HG03439 (cell line): ENCODE results near the gene KRT78.
"Not testable (repeated sequence)": the region's sequence is repeated elsewhere in the genome, so short reads cannot be mapped to it uniquely, and the experiment has no call there.

Experiments
- ATAC-seq: cut with Tn5 transposase; IDR thresholded peaks from one replicate; pipeline ENCODE4 v1.9.1; 2021; ENCODE audit warnings: mild to moderate bottlenecking, moderate library complexity; ENCODE audit not compliant: unreplicated experiment

The KRT78 gene, protein sequence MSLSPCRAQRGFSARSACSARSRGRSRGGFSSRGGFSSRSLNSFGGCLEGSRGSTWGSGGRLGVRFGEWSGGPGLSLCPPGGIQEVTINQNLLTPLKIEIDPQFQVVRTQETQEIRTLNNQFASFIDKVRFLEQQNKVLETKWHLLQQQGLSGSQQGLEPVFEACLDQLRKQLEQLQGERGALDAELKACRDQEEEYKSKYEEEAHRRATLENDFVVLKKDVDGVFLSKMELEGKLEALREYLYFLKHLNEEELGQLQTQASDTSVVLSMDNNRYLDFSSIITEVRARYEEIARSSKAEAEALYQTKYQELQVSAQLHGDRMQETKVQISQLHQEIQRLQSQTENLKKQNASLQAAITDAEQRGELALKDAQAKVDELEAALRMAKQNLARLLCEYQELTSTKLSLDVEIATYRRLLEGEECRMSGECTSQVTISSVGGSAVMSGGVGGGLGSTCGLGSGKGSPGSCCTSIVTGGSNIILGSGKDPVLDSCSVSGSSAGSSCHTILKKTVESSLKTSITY

DNA sequence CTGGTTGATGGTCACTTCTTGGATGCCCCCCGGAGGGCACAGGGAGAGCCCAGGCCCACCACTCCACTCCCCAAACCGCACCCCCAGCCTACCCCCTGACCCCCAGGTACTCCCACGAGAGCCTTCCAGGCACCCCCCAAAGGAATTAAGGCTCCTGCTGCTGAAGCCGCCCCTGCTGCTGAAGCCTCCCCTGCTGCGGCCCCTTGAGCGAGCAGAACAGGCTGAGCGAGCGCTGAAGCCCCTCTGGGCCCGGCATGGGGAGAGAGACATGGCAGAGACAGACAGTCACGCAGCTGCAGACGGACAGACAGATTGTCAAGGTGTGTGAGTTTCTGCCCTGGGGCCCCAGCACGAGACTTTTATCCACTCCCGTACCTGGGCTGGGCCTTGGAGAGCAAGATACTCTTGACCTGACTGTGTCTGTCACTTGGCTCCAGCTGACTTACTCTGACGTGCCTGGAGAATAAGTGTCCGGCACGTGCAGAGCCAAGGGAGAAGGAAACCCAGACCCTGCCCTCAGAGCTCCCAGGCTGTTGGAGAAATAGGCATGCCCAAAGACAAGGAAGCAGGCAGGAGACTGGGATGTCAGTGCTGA lies at the start of gene KRT78:
KRT78 (minus strand) TSS at position 334 of the 595 bp plus-strand sequence; CDS start at position 270, 64 bp downstream.
- no peak for ATAC-seq

DNA sequence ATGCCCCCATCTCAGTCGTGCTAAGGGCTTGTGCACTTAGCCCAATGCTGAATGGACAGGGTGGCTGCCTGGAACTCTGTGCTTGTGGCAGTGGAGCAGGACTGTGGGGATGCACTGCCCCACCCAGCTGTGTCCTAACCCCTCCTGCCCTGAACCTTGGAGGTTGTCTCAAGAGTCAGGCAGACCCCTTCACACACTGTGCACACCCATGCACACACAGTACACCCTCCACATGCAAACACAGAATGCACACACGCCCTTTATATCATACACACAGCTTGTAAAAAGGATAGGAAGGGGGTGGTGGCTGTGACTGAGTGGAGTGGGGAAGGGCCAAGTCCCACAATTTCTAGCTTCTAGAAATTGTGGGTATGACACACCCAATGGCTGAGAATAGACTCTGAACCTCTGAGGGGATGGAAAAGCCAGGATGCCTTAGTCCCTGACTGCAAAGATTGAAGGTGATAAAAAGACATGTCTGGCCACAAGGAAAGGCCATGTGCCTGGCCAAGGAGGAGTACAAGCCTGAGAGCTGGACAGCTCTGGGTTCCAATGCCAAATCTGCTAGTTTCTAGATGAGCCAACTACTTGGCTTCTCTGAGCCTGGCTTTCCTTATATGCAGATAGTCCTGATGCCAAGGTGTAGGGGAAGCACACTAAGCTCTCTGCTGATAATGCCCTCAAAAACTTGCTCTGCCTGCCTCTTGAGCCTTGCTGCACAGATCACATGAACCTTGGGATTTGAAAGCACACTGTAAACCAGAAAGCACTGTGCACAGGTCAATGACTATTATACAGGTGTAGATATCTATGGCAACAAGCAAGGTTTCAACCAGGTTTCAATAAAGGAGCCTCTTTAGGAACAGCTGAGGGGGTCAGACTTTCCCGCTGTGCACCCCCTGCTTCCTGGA lies 47.7 kb upstream of the KRT78 start:
- ATAC-seq = no peak

DNA sequence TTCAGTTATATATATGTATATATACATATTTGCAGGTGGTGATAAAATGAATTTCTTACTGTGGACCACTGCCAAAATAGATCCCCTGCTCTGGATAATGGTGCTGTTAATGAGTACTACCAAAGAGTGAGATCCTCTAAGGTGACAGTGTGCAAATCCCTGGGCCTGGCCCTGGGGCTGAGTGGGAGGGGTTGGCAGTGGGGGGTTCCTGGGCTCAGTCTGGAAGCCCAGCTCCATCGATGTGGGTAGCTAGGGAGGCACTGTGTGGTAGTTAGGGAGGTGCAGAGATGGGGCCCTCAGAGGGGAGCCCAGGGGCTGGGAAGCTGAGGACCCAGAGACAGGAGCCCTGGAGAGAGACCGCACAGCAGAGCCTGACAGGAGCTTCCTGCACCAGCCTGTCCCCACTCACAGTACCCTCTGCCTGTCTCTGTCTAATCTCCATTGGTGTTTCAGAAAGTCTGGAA lies 47.0 kb upstream of the KRT78 start:
- ATAC-seq = no peak

DNA sequence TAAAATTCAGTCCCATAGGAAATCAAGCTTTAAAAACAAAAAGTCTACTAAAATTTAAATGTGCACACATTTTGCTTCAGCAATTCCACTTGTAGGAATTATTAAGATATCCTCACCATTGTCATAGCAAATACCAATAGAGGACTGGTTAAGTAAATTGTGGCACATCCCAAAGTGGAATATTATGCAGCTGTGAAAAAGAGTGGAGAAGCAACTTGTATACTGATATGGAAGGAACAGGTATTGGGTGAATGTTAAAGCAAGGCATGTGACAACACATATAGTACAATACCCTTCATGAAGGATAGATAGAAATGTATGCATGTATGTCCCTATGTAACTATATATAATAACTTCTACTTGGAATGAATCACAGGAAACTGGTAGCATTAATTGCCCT lies 44.2 kb upstream of the KRT78 start:
- no peak for ATAC-seq

DNA sequence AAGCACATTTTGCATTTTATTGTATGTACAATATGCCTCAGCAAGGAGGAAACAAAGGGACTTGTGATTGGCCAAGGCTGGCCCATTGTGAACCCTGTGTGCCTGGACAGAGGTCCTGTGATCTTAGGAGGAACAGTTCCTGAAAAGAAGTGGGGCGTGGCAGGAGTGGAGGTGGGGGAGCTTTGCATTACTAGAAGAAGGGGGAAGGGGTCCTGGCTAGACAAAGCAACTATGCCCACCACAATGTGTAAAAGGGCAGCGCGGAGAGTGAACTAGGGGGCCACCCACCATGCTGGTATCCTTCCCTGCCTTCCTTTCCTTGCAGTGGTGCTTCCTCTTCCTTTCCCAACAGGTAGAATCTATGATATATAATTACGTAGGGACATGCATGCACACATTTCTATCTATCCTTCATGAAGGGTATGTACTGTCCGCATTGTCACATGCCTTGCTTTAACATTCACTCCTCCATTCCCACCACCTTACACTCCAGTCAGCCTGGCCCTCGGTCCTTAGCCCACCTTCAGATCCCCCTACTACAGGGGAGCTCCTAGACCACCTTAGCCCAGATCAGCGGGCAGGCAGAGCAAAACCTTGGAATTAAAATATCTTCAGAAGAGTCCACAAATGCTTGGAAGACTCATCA lies 43.5 kb upstream of the KRT78 start:
- ATAC-seq = no peak

DNA sequence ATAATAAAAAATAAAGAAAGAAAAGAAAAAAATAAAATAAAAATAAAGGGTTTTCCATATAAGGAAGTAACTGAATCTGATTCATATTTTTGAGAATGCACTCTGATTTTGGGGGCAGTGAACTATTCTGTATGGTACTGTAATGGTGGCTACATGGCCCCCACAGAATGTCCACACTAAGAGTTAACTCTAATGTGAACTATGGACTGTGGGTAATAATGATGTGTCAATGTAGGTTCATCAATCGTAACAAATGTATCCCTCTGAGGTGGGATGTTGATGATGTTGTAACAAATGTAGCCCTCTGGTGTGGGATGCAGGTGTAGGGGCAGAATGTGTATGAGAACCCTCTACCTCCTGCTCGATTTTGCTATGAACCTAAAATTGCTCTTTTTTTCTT lies 42.2 kb upstream of the KRT78 start:
- ATAC-seq = no peak

DNA sequence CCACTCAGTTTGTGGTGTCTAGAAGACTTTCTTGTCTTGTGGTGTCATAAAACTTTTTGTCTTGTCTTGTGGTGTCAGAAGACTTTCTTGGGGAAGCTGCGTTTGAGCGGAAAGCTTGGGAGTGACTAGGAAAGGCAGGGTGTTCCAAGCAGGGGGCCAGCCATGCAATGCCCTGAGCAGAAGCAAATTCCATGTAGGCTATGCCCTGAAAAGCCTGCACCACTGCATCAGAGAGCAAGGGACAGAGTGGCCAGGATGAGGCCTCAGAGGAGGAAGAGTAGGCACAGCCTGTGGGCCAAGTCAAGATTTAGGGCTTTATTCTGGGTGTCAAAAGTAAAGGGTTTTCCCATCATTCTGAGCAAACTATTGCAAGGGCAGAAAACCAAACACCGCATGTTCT lies 41.6 kb upstream of the KRT78 start:
- no peak for ATAC-seq

DNA sequence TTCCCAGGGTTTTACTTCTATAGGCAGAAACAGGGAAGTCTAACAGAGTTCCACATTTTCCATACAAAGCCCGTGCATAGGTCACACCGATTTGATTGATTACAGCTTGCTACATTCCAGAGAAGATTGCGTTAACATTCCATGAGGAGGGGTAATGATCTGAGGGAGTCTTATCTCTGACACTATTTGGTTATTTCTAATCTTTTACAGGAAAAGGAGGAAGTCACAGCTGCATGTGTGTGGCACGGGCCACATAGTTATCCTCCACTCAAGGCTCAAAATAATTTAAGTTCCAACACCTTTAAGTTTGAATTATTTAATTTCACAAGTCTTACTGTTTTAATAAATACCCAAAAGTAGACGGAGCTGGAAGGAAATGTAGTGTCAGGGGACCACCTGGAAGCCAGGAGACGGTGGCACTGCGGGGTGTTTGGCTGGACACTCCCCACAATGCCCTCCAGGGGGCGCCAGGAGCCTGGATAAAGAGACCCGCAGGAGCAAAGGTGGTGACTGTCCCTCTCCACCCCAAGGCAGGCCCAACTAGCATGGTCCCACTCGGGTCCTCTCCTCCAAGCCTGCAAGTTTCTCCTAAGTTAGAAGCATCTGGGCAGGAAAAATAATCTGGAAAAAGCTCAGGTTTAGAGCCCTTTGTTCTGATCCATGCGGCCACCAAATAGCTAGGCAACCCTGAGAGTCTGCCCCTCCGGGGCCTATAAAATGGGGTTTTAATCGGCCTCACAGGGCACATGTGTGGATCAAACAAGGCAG lies 35.9 kb upstream of the KRT78 start:
- no peak for ATAC-seq

DNA sequence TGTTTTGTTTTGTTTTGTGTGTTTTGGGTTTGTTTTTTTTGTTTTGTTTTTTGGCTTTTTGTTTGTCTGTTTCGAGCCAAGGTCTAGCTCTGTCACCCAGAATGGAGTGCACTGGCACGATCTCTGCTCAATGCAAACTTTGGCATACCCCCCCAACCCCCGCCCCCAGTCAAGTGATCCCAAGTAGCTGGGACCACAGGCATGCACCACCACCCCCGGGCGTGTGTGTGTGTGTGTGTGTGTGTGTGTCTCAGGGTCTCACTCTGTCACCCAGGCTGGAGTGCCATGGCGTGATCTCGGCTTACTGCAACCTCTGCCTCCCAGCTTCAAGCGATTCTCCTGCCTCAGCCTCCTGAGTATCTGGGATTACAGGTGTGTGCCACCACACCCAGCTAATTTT lies 31.7 kb upstream of the KRT78 start:
- not testable (repeated sequence) for ATAC-seq

DNA sequence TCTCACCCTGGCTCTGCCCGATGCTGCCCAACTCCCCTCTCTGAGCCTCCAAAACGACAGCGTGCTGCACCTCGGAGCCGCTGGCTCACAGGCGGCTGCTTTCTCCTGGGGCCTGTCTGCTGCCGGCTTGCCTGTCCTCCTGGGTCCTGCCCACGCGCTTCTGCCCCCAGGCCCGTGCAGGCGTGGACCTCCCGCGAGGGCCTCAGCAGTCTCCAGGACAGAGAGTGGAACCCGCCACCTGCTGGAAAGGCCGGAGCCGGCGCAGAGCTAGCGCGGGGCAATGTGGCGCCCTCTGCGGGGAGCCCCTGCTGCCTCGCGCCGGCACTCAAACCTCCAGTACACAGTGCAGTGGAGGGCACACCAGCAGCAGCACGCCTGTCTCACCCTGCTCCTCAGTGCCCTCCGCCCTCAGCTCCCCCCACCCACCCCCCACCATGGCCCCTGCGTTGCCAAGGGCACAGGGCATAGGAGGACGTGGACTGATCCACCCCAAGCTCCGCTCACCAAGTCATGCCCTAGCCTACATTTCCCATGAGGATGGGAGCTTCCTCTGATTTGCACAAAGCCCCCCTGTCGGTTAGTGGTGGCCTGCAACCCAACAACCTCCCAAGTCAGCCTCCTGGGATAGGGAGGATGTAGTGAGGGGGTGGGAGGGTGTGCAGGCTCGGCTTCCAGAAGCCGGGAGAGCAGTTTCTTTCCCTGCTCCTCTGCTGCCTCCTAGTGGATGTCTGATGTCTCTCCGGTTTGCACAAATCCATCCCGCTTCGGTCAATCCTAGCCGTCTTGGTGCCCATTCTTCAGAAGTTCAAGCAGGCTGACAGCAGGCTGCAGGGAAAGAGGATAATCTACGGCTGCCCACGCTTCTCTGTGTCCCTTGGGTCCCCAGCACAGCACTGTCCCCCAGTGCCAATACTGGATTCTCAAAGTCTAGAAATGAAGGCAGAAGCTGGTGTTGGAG lies 30.9 kb upstream of the KRT78 start:
- ATAC-seq = no peak

DNA sequence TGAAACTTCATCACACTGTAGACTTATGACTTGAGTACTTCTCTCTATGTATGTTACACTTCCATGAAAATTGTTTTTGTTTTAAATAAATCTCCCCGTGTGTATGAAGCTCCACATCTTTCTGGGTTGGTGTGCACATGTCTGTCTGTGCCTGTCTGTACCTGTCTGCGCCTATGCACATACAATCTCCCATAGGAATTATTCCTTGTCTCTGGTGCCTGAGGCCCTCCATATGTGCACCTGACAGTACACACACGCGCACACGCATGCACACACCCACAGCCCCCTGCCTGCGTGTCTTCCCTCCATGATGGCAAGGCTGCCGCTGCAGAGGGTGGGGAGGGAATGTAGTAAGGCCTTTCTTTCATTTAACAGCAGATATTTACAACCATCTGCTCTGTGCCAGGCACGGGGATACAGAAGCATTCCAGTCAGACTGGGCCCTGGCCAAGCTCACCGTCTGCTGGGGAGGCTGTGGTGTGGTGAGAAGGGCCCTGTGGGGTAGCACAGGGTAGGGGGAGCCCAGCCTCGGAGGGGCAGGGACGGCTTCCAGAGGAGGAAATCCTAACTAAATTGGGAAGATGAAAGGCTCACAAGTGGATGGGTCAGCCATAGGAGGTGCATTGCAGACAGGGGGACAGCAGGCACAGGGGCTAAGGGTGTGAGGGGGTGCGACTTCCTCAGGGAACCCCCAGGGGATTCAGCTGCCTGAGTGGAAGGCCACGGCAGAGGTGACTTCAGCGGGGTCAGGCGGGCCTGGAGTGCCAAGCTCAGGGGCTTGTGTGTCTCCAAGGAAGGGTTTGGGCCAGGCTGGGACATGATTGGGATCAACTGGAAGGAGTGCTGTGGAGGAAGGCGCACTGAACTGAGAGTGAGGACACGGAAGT lies 30.0 kb upstream of the KRT78 start:
- ATAC-seq = no peak

DNA sequence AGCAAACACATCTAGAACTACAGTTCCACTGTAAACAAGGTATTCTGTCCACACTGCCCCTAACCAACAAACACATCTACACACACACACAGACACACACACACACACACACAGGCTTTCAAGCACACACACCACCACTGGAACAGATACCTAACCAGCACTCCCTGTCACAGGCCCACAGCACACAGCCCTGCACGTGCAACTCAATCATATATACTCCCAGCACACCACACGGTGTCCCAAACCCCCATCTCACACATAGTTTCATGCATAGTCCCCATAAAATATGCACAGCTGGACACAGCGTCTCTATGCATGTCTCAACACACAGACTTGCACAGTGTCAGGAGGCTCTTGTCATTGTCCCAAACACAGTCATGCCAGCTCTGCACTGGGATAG lies 28.4 kb upstream of the KRT78 start:
- ATAC-seq = no peak

DNA sequence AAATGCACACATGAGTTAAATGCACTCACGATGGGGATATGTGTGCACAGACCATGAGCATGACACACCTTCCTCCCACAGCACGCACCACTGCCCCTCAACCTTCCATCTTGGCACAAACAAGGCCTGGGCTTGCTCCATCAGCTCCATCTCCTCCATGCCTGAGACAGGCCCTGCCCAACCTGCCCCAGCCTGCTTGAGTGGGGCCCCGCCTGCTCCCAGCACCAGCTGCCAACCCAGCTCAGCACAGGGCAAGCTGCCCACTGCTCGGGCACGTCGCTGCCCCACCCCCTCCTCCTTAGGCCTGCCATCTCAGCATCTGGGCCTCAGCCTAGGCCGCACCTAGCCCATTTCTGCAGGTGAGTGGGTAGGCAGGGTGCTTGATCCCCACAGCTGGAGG lies 27.6 kb upstream of the KRT78 start:
- no peak for ATAC-seq

DNA sequence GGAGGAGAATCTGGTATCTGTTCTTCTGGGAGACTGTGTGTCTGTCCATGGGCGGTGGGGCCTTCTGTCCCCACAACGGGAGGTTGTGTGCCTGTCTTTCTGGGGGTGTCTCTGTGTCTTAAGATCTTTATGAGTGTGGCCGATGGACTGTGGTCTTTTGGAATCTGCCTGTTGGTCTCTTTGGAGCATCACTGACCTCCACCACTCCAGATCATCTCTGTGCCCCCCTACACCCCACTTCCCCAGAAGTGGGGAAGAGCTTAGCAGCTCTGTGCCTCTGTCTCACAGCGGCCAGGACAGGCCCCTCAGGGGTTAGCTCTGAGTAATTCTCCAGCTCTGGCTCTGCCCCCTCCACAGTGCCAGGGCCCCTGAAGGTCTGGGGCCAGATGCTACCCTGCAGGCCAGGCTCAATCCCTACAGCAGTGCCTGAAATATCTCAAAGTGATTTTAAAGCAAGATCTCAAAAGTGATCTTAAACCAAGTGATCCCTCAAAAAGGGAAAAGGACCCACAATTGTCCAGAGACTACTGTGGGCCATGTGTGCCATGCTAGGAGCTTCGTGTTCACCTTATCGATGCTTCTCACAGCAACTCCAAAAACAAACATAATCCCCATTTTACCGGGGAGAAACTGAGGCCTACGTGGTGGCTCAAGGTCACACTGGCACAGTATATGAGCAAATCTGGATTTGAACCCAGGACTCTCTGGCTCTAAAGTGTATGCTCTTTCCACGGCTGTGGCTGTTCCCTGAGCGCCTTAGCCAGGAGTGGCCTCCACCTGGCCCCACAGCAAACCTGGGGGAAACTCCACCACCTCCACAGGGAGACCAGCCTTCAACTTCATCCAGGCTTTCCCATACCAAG lies 26.0 kb upstream of the KRT78 start:
- ATAC-seq = no peak

DNA sequence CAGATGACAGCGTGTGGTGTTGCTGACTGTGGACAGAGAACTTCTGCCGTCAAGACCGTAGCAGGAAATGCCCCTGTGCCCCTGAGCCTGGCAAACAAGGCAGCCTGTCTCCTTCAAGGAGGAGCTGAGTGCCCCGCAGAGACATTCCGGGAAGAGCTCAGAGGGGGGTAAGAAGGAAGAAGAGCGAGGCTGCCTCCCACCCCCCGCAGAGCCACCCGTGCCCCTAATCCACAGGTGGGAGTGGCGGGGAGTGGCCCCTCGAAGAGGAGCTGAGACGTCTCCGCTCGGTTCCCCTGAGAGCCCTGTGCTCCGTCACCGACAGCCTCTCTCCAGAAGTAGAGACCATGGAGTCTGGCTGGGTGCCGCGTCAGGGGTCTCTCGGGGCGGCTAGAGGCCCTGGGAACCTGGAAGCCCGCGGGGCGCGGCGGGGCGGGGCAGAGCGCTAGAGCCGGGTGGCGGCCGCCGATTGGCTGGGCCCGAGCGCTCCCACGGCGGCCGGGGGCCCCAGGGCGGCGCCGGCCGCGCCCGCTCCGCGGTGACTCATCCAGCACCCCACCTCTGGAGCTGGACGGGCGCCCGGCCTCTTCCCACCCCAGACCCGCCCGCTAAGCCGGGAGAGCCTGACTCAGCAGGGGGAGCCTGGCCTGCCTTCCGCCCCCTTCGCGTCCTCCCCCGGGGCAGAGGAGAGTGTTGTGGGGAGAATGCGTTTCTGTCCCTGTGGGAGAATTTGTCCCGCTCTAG lies 25.2 kb upstream of the KRT78 start:
- ATAC-seq = no peak

DNA sequence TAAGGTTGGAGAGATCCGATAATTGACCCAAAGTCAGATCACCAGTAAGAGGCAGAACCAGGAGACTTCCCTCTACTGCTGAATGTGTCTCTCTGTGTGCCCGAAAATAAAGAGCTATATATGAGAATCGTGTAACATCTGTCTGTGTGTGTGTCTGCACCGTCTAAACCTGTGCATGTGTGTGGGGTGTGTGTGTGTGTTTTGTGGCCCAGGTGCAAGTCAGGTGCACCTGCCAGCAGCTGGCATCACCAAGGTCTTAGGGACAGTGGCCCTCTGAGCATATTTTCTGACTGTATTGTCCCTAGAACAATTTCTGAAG lies 24.7 kb upstream of the KRT78 start:
- ATAC-seq = no peak
